Measurements from ENCODE around the gene SKIDA1.

Gene SKIDA1

DNA sequence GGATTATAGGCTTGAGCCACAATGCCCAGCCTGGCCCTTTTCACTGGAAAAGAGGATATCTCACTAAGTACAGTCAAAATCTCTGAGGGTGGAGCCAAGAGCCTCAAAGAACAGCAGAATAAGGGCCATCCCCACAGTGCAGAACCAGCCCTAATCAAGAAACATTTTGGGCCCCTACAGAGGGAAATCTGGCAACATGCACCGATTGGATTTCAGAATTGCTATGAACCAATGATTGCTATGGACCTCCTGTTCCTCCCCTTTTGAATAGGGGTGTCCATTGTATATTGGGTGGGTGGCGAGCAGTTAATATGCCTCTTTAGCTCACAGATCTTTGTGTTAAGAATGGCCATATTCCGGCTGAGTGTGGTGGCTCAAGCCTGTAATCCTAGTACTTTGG is 42.7 kb downstream of the SKIDA1 start:
- Histone ChIP-seq H3K36me3 (ENCODE audit: control insufficient read depth in 2 of 2, insufficient read depth in 2 of 2, low read length in 2 of 2) (no peaks in the 10 kb centered on the region), H3K9me3 (ENCODE audit: control insufficient read depth in 2 of 2, low read length in 2 of 2) (no peaks in the 10 kb centered on the region), H3K27me3 (ENCODE audit: control insufficient read depth in 2 of 2, insufficient read depth in 2 of 2, low read length in 2 of 2) (no peaks in the 10 kb centered on the region), H3K9ac (ENCODE audit: low read depth in 1 of 2, low read length in 2 of 2) (no peak overlapping the region), H3K27ac (ENCODE audit: low read depth in 2 of 2, low read length in 2 of 2) (no peak overlapping the region), H3K4me1 (ENCODE audit: control insufficient read depth in 2 of 2, insufficient read depth in 2 of 2, low read length in 2 of 2) (no peaks in the 10 kb centered on the region), H3K4me3 (ENCODE audit: low read length in 2 of 2) (no peak overlapping the region)

- Histone ChIP-seq H3K27me3 (ENCODE audit: control insufficient read depth in 2 of 2, insufficient read depth in 2 of 2, low read length in 2 of 2) (no peaks in the 10 kb centered on the region), H3K36me3 (ENCODE audit: control insufficient read depth in 2 of 2, insufficient read depth in 2 of 2, low read length in 2 of 2) (no peaks in the 10 kb centered on the region)
Observed at GRCh38 chr10:21481407-21481806, 44.1 kb downstream of the SKIDA1 start.

GRCh38 chr10:21479570-21480315 is 45.7 kb downstream of the SKIDA1 start:
- no peak overlapping the region for H3K27ac ChIP-seq (ENCODE audit: low read depth in 2 of 2, low read length in 2 of 2)
- no peak overlapping the region for H3K9ac ChIP-seq (ENCODE audit: low read depth in 1 of 2, low read length in 2 of 2)
- no peaks in the 10 kb centered on the region for H3K27me3 ChIP-seq (ENCODE audit: control insufficient read depth in 2 of 2, insufficient read depth in 2 of 2, low read length in 2 of 2)
- H3K4me3 ChIP-seq (ENCODE audit: low read length in 2 of 2), result no peak overlapping the region
- no peaks in the 10 kb centered on the region for H3K9me3 ChIP-seq (ENCODE audit: control insufficient read depth in 2 of 2, low read length in 2 of 2)
- H3K4me1 ChIP-seq (ENCODE audit: control insufficient read depth in 2 of 2, insufficient read depth in 2 of 2, low read length in 2 of 2), result no peaks in the 10 kb centered on the region
- H3K36me3 ChIP-seq (ENCODE audit: control insufficient read depth in 2 of 2, insufficient read depth in 2 of 2, low read length in 2 of 2), result no peaks in the 10 kb centered on the region

More at GRCh38 chr10:21481407-21481806, 44.1 kb downstream of the SKIDA1 start:
- Histone ChIP-seq H3K9me3 (ENCODE audit: control insufficient read depth in 2 of 2, low read length in 2 of 2) (no peaks in the 10 kb centered on the region), H3K4me1 (ENCODE audit: control insufficient read depth in 2 of 2, insufficient read depth in 2 of 2, low read length in 2 of 2) (no peaks in the 10 kb centered on the region), H3K4me3 (ENCODE audit: low read length in 2 of 2) (no peak overlapping the region), H3K27ac (ENCODE audit: low read depth in 2 of 2, low read length in 2 of 2) (no peak overlapping the region), H3K9ac (ENCODE audit: low read depth in 1 of 2, low read length in 2 of 2) (no peak overlapping the region)

GRCh38 chr10:21475393-21475792 is 50.1 kb downstream of the SKIDA1 start:
- Histone ChIP-seq H3K4me1 (ENCODE audit: control insufficient read depth in 2 of 2, insufficient read depth in 2 of 2, low read length in 2 of 2) (no peaks in the 10 kb centered on the region), H3K36me3 (ENCODE audit: control insufficient read depth in 2 of 2, insufficient read depth in 2 of 2, low read length in 2 of 2) (no peaks in the 10 kb centered on the region), H3K4me3 (ENCODE audit: low read length in 2 of 2) (no peak overlapping the region), H3K27me3 (ENCODE audit: control insufficient read depth in 2 of 2, insufficient read depth in 2 of 2, low read length in 2 of 2) (no peaks in the 10 kb centered on the region), H3K9ac (ENCODE audit: low read depth in 1 of 2, low read length in 2 of 2) (no peak overlapping the region), H3K9me3 (ENCODE audit: control insufficient read depth in 2 of 2, low read length in 2 of 2) (no peaks in the 10 kb centered on the region), H3K27ac (ENCODE audit: low read depth in 2 of 2, low read length in 2 of 2) (no peak overlapping the region)

DNA sequence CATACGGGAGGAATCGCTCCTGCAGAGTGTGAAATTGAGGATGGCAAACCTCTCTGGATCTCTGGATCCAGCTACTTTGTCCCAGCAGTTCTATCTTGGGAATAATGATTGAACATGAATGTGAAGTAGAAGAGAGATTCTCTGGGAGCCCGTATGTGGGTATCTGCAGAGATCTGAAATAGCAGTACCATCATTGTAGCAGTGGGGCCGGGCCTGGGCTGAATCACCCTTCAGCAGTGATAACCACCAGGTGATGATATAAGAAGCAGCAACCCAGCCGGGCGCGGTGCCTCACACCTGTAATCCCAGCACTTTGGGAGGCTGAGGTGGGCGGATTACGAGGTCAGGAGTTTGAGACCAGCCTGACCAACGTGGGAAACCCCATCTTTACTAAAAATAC is 51.9 kb downstream of the SKIDA1 start:
- Histone ChIP-seq H3K4me3 (ENCODE audit: low read length in 2 of 2) (no peak overlapping the region), H3K36me3 (ENCODE audit: control insufficient read depth in 2 of 2, insufficient read depth in 2 of 2, low read length in 2 of 2) (no peaks in the 10 kb centered on the region), H3K27me3 (ENCODE audit: control insufficient read depth in 2 of 2, insufficient read depth in 2 of 2, low read length in 2 of 2) (no peaks in the 10 kb centered on the region), H3K27ac (ENCODE audit: low read depth in 2 of 2, low read length in 2 of 2) (no peak overlapping the region), H3K4me1 (ENCODE audit: control insufficient read depth in 2 of 2, insufficient read depth in 2 of 2, low read length in 2 of 2) (no peaks in the 10 kb centered on the region), H3K9me3 (ENCODE audit: control insufficient read depth in 2 of 2, low read length in 2 of 2) (no peaks in the 10 kb centered on the region), H3K9ac (ENCODE audit: low read depth in 1 of 2, low read length in 2 of 2) (no peak overlapping the region)

DNA sequence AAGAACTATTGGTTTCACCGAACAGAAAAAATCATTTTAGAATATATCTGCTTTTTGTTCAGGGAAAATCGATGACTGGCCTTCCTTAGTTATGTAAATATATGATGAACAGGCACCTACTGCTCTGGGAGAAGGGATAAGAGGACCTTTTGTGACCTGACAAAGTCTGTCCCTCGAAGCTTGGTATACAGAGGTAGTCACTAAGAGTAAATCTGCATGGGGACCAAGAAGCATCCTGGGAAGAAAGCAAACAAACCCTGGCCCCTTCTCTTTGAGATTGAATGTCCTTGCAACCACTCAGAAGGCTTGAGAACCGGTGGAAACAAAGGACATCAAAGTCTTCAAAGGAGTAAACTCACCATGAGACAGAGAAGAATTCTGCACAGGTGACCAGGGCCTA is 52.3 kb downstream of the SKIDA1 start:
- Histone ChIP-seq H3K27ac (ENCODE audit: low read depth in 2 of 2, low read length in 2 of 2) (no peak overlapping the region), H3K9ac (ENCODE audit: low read depth in 1 of 2, low read length in 2 of 2) (no peak overlapping the region), H3K36me3 (ENCODE audit: control insufficient read depth in 2 of 2, insufficient read depth in 2 of 2, low read length in 2 of 2) (no peaks in the 10 kb centered on the region), H3K9me3 (ENCODE audit: control insufficient read depth in 2 of 2, low read length in 2 of 2) (no peaks in the 10 kb centered on the region), H3K4me3 (ENCODE audit: low read length in 2 of 2) (no peak overlapping the region), H3K4me1 (ENCODE audit: control insufficient read depth in 2 of 2, insufficient read depth in 2 of 2, low read length in 2 of 2) (no peaks in the 10 kb centered on the region), H3K27me3 (ENCODE audit: control insufficient read depth in 2 of 2, insufficient read depth in 2 of 2, low read length in 2 of 2) (no peaks in the 10 kb centered on the region)

GRCh38 chr10:21468086-21468485 is 57.4 kb downstream of the SKIDA1 start:
- H3K4me1 ChIP-seq (ENCODE audit: control insufficient read depth in 2 of 2, insufficient read depth in 2 of 2, low read length in 2 of 2), result no peaks in the 10 kb centered on the region
- H3K36me3 ChIP-seq (ENCODE audit: control insufficient read depth in 2 of 2, insufficient read depth in 2 of 2, low read length in 2 of 2), result no peaks in the 10 kb centered on the region
- no peaks in the 10 kb centered on the region for H3K9me3 ChIP-seq (ENCODE audit: control insufficient read depth in 2 of 2, low read length in 2 of 2)
- H3K9ac ChIP-seq (ENCODE audit: low read depth in 1 of 2, low read length in 2 of 2), result no peak overlapping the region
- H3K27me3 ChIP-seq (ENCODE audit: control insufficient read depth in 2 of 2, insufficient read depth in 2 of 2, low read length in 2 of 2), result no peaks in the 10 kb centered on the region
- no peak overlapping the region for H3K27ac ChIP-seq (ENCODE audit: low read depth in 2 of 2, low read length in 2 of 2)
- H3K4me3 ChIP-seq (ENCODE audit: low read length in 2 of 2), result no peak overlapping the region

DNA sequence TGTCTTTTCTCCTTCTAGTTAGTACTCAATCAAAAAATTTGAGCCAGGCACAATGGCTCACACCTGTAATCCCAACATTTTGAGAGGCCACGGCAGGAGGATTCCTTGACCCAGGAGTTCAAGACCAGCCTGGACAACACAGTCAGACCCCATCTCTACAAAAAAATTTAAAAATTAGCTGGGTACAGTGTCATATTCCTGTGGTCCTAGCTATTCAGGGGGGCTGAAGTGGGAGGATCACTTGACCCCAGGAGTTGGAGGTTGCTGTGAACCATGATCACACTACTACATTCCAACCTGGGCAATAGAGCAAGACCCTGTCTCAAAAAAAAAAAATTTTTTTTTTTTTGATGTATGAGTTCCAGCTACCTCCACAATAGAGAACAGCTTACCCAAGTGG is 57.8 kb downstream of the SKIDA1 start:
- Histone ChIP-seq H3K36me3 (ENCODE audit: control insufficient read depth in 2 of 2, insufficient read depth in 2 of 2, low read length in 2 of 2) (no peaks in the 10 kb centered on the region), H3K4me3 (ENCODE audit: low read length in 2 of 2) (no peak overlapping the region), H3K9ac (ENCODE audit: low read depth in 1 of 2, low read length in 2 of 2) (no peak overlapping the region), H3K9me3 (ENCODE audit: control insufficient read depth in 2 of 2, low read length in 2 of 2) (no peaks in the 10 kb centered on the region), H3K27me3 (ENCODE audit: control insufficient read depth in 2 of 2, insufficient read depth in 2 of 2, low read length in 2 of 2) (no peaks in the 10 kb centered on the region), H3K27ac (ENCODE audit: low read depth in 2 of 2, low read length in 2 of 2) (no peak overlapping the region), H3K4me1 (ENCODE audit: control insufficient read depth in 2 of 2, insufficient read depth in 2 of 2, low read length in 2 of 2) (no peaks in the 10 kb centered on the region)

DNA sequence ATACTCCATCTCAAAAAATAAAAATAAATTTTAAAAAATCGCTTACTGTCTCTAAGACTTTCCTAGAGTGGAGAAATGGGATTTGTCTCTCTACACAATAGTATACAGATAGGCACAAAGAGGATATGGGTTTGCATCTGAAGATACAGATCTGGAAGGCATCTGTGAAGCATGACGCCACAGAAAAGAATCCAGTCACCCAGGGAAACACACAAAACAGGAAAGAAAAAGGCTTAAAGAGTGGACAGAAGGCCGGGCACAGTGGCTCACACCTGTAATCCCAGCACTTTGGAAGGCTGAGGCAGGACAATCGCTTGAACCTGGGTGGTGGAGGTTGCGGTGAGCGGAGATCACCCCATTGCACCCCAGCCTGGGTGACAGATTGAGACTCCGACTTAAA is 61.3 kb downstream of the SKIDA1 start:
- no peaks in the 10 kb centered on the region for H3K4me1 ChIP-seq (ENCODE audit: control insufficient read depth in 2 of 2, insufficient read depth in 2 of 2, low read length in 2 of 2)
- no peak overlapping the region for H3K4me3 ChIP-seq (ENCODE audit: low read length in 2 of 2)
- no peaks in the 10 kb centered on the region for H3K27me3 ChIP-seq (ENCODE audit: control insufficient read depth in 2 of 2, insufficient read depth in 2 of 2, low read length in 2 of 2)
- H3K36me3 ChIP-seq (ENCODE audit: control insufficient read depth in 2 of 2, insufficient read depth in 2 of 2, low read length in 2 of 2), result no peaks in the 10 kb centered on the region
- H3K9me3 ChIP-seq (ENCODE audit: control insufficient read depth in 2 of 2, low read length in 2 of 2), result no peaks in the 10 kb centered on the region
- no peak overlapping the region for H3K27ac ChIP-seq (ENCODE audit: low read depth in 2 of 2, low read length in 2 of 2)
- no peak overlapping the region for H3K9ac ChIP-seq (ENCODE audit: low read depth in 1 of 2, low read length in 2 of 2)

Measured in mucosa of rectum (tissue), 2 donors.